HepG2 (cell line): ENCODE data around the gene AGO4.

Source experiments
- SMC3 ChIP-seq: IDR thresholded peaks from 2 replicates; pipeline ENCODE4 v1.6.1; 2011; ENCODE audit warnings: low read length, improper control_type of control experiment
- ZBTB8A ChIP-seq: sonication (generic); formaldehyde crosslinking; IDR thresholded peaks from 2 replicates; pipeline ENCODE4 v1.4.0; 2020; ENCODE audit warnings: mild to moderate bottlenecking, low read depth, missing genetic modification reagents, borderline replicate concordance

- TF ChIP-seq SMC3 (no peak), ZBTB8A (CRISPR knock-in tag) (no peak)
Measured at GRCh38 chr1:35894183-35894582, 86.4 kb downstream of the AGO4 start.
